ENCODE data around the gene HEG1.

DNA sequence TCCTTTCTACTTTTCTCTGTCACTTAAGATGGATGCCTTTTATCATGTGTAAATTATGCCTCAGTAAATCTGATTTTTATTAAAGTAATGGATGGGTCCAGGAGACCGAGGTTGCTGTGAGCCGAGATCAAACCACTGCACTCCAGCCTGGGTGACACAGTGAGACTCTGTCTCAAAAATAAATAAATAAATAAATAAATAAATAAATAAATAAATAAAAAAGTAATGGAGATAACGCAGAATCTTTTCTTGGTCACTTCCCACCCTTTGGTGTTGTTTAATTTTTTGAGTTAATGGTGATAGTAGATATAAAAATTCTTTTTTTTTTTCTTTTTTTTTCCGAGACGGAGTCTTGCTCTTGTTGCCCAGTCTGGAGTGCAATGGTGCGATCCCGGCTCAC is 77.2 kb downstream of the HEG1 start:
- TF ChIP-seq, protein P1, sequence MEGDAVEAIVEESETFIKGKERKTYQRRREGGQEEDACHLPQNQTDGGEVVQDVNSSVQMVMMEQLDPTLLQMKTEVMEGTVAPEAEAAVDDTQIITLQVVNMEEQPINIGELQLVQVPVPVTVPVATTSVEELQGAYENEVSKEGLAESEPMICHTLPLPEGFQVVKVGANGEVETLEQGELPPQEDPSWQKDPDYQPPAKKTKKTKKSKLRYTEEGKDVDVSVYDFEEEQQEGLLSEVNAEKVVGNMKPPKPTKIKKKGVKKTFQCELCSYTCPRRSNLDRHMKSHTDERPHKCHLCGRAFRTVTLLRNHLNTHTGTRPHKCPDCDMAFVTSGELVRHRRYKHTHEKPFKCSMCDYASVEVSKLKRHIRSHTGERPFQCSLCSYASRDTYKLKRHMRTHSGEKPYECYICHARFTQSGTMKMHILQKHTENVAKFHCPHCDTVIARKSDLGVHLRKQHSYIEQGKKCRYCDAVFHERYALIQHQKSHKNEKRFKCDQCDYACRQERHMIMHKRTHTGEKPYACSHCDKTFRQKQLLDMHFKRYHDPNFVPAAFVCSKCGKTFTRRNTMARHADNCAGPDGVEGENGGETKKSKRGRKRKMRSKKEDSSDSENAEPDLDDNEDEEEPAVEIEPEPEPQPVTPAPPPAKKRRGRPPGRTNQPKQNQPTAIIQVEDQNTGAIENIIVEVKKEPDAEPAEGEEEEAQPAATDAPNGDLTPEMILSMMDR (IDR thresholded peaks at IDR 0.05), result no peak
- TF ChIP-seq, protein P2, sequence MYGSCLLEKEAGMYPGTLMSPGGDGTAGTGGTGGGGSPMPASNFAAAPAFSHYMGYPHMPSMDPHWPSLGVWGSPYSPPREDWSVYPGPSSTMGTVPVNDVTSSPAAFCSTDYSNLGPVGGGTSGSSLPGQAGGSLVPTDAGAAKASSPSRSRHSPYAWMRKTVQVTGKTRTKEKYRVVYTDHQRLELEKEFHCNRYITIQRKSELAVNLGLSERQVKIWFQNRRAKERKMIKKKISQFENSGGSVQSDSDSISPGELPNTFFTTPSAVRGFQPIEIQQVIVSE (CRISPR knock-in tag; IDR thresholded peaks at IDR 0.05; ENCODE audit: borderline replicate concordance), result no peak
- no peak for TF ChIP-seq IRF2 (CRISPR knock-in tag; IDR thresholded peaks at IDR 0.05; ENCODE audit: borderline replicate concordance, low read depth)
- no peak for TF ChIP-seq NR1H2 (CRISPR knock-in tag; IDR thresholded peaks at IDR 0.05)
- no peak for TF ChIP-seq ETV6 (CRISPR knock-in tag; IDR thresholded peaks at IDR 0.05)
- TF ChIP-seq, protein P3, sequence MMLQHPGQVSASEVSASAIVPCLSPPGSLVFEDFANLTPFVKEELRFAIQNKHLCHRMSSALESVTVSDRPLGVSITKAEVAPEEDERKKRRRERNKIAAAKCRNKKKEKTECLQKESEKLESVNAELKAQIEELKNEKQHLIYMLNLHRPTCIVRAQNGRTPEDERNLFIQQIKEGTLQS (CRISPR knock-in tag; conservative IDR thresholded peaks at IDR 0.05), result no peak
- no peak for TF ChIP-seq MYBL2 (CRISPR knock-in tag; IDR thresholded peaks at IDR 0.05)
- TF ChIP-seq ESRRA (CRISPR knock-in tag; IDR thresholded peaks at IDR 0.05; ENCODE audit: borderline replicate concordance), result no peak
- TF ChIP-seq ZNF138 (CRISPR knock-in tag; conservative IDR thresholded peaks at IDR 0.05), result no peak
- TF ChIP-seq, protein P4, sequence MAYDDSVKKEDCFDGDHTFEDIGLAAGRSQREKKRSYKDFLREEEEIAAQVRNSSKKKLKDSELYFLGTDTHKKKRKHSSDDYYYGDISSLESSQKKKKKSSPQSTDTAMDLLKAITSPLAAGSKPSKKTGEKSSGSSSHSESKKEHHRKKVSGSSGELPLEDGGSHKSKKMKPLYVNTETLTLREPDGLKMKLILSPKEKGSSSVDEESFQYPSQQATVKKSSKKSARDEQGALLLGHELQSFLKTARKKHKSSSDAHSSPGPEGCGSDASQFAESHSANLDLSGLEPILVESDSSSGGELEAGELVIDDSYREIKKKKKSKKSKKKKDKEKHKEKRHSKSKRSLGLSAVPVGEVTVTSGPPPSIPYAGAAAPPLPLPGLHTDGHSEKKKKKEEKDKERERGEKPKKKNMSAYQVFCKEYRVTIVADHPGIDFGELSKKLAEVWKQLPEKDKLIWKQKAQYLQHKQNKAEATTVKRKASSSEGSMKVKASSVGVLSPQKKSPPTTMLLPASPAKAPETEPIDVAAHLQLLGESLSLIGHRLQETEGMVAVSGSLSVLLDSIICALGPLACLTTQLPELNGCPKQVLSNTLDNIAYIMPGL (CRISPR knock-in tag; IDR thresholded peaks at IDR 0.05), result no peak
- TF ChIP-seq RORB (CRISPR knock-in tag; IDR thresholded peaks at IDR 0.05), result no peak
- no peak for TF ChIP-seq FOXJ3 (CRISPR knock-in tag; IDR thresholded peaks at IDR 0.05; ENCODE audit: borderline replicate concordance)
